Natural killer cell treated with Interleukin-12 subunit alpha and Interleukin-12 subunit beta and Interleukin-15 and Interleukin-18, amount 100 ng/mL, for 72 hours (primary cell): Measurements from ENCODE around the gene SEC62. TPM values are rescaled to one million over a fixed set of nuclear protein-coding genes. Genes with fewer than 3 reads are reported as not detected.

Experiments used
- ATAC-seq, 2 donors: fragments of 150-1000 bp; cut with Tn5 transposase in 1 of 2; sonication (Bioruptor Pico), chemical (Tn5 transposase) in 1 of 2; 2 replicates each; pipeline ENCODE4 v1.10.0; 2021
- DNase-seq: peaks from one replicate; pipeline ENCODE4 v3.0.0; 2022; ENCODE audit warnings: low spot score
- H3K27ac Mint-ChIP-seq, 2 donors: 1 replicate in 1 of 2; 2 replicates in 1 of 2; pipeline ENCODE4 v1.8.0; 2022; ENCODE audit warnings: mixed read lengths in 2 of 2, mild to moderate bottlenecking in 1 of 2, moderate library complexity in 1 of 2
- H3K27me3 Mint-ChIP-seq, 2 donors: 1 replicate in 1 of 2; 2 replicates in 1 of 2; pipeline ENCODE4 v1.8.0; 2022; ENCODE audit warnings: mixed read lengths in 2 of 2
- H3K36me3 Mint-ChIP-seq: one replicate; pipeline ENCODE4 v1.8.0; 2022; ENCODE audit warnings: mixed read lengths
- H3K4me1 Mint-ChIP-seq, 2 donors: 1 replicate in 1 of 2; 2 replicates in 1 of 2; pipeline ENCODE4 v1.8.0; 2022; ENCODE audit warnings: low read depth in 2 of 2, mixed read lengths in 2 of 2, mild to moderate bottlenecking in 1 of 2
- H3K4me3 Mint-ChIP-seq: one replicate; pipeline ENCODE4 v1.8.0; 2022; ENCODE audit warnings: mixed read lengths
- H3K9me3 Mint-ChIP-seq: 2 replicates; pipeline ENCODE4 v1.8.0; 2022; ENCODE audit warnings: mixed read lengths
- total RNA-seq, 2 donors: library from RNA; stranded (reverse); gene quantifications; one replicate each; pipeline ENCODE4 v1.2.3, GENCODE V29; 2022

The SEC62 gene, protein sequence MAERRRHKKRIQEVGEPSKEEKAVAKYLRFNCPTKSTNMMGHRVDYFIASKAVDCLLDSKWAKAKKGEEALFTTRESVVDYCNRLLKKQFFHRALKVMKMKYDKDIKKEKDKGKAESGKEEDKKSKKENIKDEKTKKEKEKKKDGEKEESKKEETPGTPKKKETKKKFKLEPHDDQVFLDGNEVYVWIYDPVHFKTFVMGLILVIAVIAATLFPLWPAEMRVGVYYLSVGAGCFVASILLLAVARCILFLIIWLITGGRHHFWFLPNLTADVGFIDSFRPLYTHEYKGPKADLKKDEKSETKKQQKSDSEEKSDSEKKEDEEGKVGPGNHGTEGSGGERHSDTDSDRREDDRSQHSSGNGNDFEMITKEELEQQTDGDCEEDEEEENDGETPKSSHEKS
- total RNA-seq: 10 to 100 TPM; 51.2 to 68.9 TPM

- peak within 1 kb of the TSS; percentile 90 for H3K4me3 Mint-ChIP-seq
- H3K27me3 Mint-ChIP-seq: peaks cover 16 to 24% of the 10 kb centered on the region in 2 donors
- peaks cover 18 to 29% of the 10 kb centered on the region in 2 donors for H3K4me1 Mint-ChIP-seq
- H3K9me3 Mint-ChIP-seq: no peaks in the 10 kb centered on the region
- ATAC-seq: peak; percentile 94 to 96
- peaks cover 6% of the 10 kb centered on the region for H3K36me3 Mint-ChIP-seq
- peak; percentile 93 for DNase-seq
- H3K27ac Mint-ChIP-seq: peak within 1 kb of the TSS; percentile 81 to 87
Observed at GRCh38 chr3:169966428-169966950, at the start of gene SEC62. TSS of gene SEC62 (plus strand) at chr3:169966807. CDS start at chr3:169966823, 16 bp downstream.

DNA sequence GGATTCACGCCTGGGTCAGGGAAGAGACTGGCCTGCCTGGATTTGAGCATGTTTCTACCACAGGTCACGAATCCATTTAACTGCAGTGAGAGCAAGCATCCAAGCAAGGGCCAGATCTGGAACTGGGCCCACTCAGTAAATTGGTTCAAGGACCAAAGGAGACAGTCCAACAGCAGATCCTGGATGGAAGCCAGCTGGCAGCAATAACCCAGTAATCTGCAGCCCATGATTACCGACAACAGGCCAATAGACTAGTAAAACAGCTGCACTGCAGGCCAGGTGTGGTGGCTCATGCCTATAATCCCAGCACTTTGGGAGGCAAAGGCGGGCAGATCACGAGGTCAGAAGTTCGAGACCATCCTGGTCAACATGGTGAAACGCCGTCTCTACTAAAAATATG, 43.4 kb upstream of the SEC62 start:
- Mint-ChIP-seq H3K36me3 (no peaks in the 10 kb centered on the region), H3K27me3 (peaks cover 15 to 17% of the 10 kb centered on the region in 2 donors), H3K27ac (no peak overlapping the region), H3K4me1 (no peaks in the 10 kb centered on the region), H3K4me3 (no peak overlapping the region), H3K9me3 (no peaks in the 10 kb centered on the region)
- ATAC-seq (no peak), DNase-seq (no peak)

GRCh38 chr3:169923831-169924230, 42.8 kb upstream of the SEC62 start:
- Mint-ChIP-seq H3K4me1 (no peaks in the 10 kb centered on the region), H3K36me3 (no peaks in the 10 kb centered on the region), H3K4me3 (no peak overlapping the region), H3K9me3 (no peaks in the 10 kb centered on the region), H3K27ac (no peak overlapping the region), H3K27me3 (peaks cover 15 to 17% of the 10 kb centered on the region in 2 donors)
- DNase-seq (no peak), ATAC-seq (no peak)

GRCh38 chr3:169929830-169930519, 36.6 kb upstream of the SEC62 start:
- H3K4me3 Mint-ChIP-seq: no peak overlapping the region
- H3K27ac Mint-ChIP-seq: no peak overlapping the region
- H3K9me3 Mint-ChIP-seq: no peaks in the 10 kb centered on the region
- H3K4me1 Mint-ChIP-seq: no peaks in the 10 kb centered on the region
- ATAC-seq: no peak
- no peaks in the 10 kb centered on the region for H3K36me3 Mint-ChIP-seq
- DNase-seq: no peak
- peaks cover 19 to 24% of the 10 kb centered on the region in 2 donors for H3K27me3 Mint-ChIP-seq

- H3K4me3 Mint-ChIP-seq: no peak overlapping the region
- ATAC-seq (no peak), DNase-seq (no peak)
- no peaks in the 10 kb centered on the region for H3K36me3 Mint-ChIP-seq
- H3K9me3 Mint-ChIP-seq: no peaks in the 10 kb centered on the region
- no peak overlapping the region for H3K27ac Mint-ChIP-seq
- H3K27me3 Mint-ChIP-seq: peaks cover 23 to 33% of the 10 kb centered on the region in 2 donors
- no peaks in the 10 kb centered on the region for H3K4me1 Mint-ChIP-seq
Observed at GRCh38 chr3:169930843-169931242, 35.8 kb upstream of the SEC62 start.

- DNase-seq (no peak), ATAC-seq (no peak)
- Mint-ChIP-seq H3K36me3 (no peaks in the 10 kb centered on the region), H3K27me3 (peaks cover 20 to 36% of the 10 kb centered on the region in 2 donors), H3K4me3 (no peak overlapping the region), H3K9me3 (no peaks in the 10 kb centered on the region), H3K27ac (no peak overlapping the region), H3K4me1 (no peaks in the 10 kb centered on the region)
Observed at GRCh38 chr3:169931747-169932520, 34.7 kb upstream of the SEC62 start.

DNA sequence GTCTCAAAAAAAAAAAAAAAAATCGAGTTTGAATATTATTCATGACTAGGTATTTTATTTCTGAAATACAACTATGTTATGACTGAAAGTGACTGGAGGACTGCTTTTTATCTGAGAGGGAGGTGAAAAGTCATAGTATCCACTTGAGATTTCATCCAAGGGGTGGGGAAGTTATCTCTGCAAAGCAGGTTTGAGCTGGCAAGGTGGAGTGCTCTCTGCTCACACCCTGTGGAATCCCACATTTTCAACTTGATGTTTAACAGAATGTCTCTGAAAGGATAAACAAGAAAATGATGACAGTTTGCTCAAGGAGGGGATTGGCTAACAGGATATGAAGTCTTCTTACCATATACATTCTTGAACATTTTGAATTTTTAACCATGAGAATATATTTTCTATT, 27.3 kb upstream of the SEC62 start:
- ATAC-seq (no peak), DNase-seq (no peak)
- H3K27me3 Mint-ChIP-seq: peaks cover 31 to 47% of the 10 kb centered on the region in 2 donors
- H3K36me3 Mint-ChIP-seq: no peaks in the 10 kb centered on the region
- no peaks in the 10 kb centered on the region for H3K9me3 Mint-ChIP-seq
- no peak overlapping the region for H3K4me3 Mint-ChIP-seq
- H3K27ac Mint-ChIP-seq: no peak overlapping the region
- no peaks in the 10 kb centered on the region for H3K4me1 Mint-ChIP-seq

GRCh38 chr3:169939751-169940150, 26.9 kb upstream of the SEC62 start:
- no peaks in the 10 kb centered on the region for H3K4me1 Mint-ChIP-seq
- no peak overlapping the region for H3K4me3 Mint-ChIP-seq
- H3K36me3 Mint-ChIP-seq: no peaks in the 10 kb centered on the region
- ATAC-seq (no peak), DNase-seq (no peak)
- H3K27me3 Mint-ChIP-seq: peaks cover 28 to 43% of the 10 kb centered on the region in 2 donors
- H3K27ac Mint-ChIP-seq: no peak overlapping the region
- no peaks in the 10 kb centered on the region for H3K9me3 Mint-ChIP-seq

- DNase-seq (no peak), ATAC-seq (no peak)
- peaks cover 3 to 8% of the 10 kb centered on the region in 2 donors for H3K4me1 Mint-ChIP-seq
- no peaks in the 10 kb centered on the region for H3K36me3 Mint-ChIP-seq
- H3K27ac Mint-ChIP-seq: no peak overlapping the region
- H3K4me3 Mint-ChIP-seq: no peak overlapping the region
- H3K9me3 Mint-ChIP-seq: no peaks in the 10 kb centered on the region
- peaks cover 23 to 42% of the 10 kb centered on the region in 2 donors for H3K27me3 Mint-ChIP-seq
Observed at GRCh38 chr3:169940470-169941181, 26.0 kb upstream of the SEC62 start.

DNA sequence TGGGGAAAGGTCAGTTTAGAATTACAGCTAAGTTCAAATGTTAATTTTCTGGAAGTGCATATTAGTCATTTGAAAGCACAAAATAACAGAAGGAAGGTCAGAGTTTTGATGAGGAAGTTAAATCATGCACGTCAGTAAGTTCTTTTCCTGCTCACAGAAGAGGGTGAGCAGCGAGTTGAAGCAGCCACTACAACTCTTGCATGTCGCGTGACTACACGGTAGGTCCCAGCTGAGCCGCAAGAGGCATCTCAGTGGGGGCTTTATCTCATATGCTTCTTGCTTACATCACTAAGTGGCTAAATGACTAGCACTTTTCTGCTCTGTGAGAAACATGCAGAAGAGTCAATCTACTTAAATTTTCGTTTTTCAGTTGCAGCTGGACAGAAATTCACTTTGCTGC, 21.3 kb upstream of the SEC62 start:
- H3K9me3 Mint-ChIP-seq: no peaks in the 10 kb centered on the region
- H3K4me3 Mint-ChIP-seq: peak overlapping the region; percentile 26
- H3K36me3 Mint-ChIP-seq: no peaks in the 10 kb centered on the region
- peaks cover 10 to 27% of the 10 kb centered on the region in 2 donors for H3K27me3 Mint-ChIP-seq
- H3K4me1 Mint-ChIP-seq: peaks cover 3 to 9% of the 10 kb centered on the region in 2 donors
- DNase-seq: no peak
- peak; percentile 62 to 82 for ATAC-seq
- H3K27ac Mint-ChIP-seq: peak overlapping the region in 1 of 2 donors; percentile 40

DNA sequence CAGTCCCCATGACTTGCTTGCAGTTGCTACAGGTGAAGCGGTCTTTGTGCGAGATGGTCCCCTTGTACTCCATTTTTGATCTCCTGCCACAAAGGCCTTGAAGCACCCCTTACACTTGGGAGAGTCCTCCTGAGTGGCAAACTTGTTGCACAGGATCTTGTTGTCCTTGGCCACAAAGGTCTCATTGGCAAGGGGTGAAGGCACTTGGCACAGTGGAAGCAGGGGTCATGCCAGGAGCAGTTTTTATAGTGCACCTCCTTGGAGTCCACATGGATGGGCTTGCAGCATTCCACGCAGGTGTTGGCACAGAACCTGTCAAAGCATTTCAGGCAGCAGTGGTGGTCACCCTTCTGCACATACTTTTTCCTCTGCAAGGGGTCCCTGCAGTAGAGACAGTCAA, 20.3 kb upstream of the SEC62 start:
- no peak for ATAC-seq
- peaks cover 10 to 29% of the 10 kb centered on the region in 2 donors for H3K27me3 Mint-ChIP-seq
- DNase-seq: no peak
- no peak overlapping the region for H3K4me3 Mint-ChIP-seq
- peaks cover 3 to 9% of the 10 kb centered on the region in 2 donors for H3K4me1 Mint-ChIP-seq
- H3K27ac Mint-ChIP-seq: no peak overlapping the region
- no peaks in the 10 kb centered on the region for H3K9me3 Mint-ChIP-seq
- no peaks in the 10 kb centered on the region for H3K36me3 Mint-ChIP-seq

DNA sequence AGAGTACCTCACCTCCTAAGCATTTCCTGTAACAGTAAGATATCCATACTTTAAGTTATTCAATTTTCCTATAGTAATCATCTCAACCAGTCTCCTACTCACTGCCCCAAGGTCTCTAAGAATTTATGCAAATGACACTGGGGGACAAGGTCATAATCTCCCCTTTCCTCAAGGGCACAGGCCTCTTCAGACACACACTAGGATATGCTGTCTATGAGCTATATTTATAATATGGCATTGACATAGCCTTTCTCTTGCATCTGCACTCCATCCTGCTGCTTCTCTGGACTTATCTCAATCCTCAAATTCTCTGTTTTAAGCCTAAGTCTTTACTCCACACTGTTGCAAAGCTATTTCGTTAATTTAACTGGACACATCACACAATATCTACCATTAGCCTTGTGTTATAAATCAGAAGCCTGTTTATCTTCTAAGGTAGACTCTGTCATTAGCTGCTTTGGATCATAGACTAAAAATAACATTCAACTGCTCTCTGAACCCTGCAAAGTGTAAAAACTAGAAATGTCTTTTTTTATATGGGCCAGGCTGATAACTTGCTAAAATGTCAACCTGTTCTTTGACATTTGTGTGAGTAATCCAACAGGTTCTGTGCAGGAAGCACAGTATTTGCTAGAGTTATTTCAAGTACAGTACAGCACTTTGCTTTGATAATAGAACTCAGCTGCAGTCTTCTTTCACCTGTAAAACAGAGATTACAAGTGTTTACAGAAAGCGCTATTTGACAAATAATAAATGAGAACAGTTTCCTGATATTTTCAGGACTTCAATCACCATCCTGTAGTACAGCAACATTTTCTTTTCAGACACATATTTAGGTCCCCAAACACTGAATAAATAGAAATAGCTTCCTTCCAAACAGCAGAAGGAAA, 17.8 kb upstream of the SEC62 start:
- peaks cover 3 to 9% of the 10 kb centered on the region in 2 donors for H3K4me1 Mint-ChIP-seq
- peaks cover 9 to 23% of the 10 kb centered on the region in 2 donors for H3K27me3 Mint-ChIP-seq
- no peak for ATAC-seq
- no peaks in the 10 kb centered on the region for H3K36me3 Mint-ChIP-seq
- no peak overlapping the region for H3K4me3 Mint-ChIP-seq
- no peak for DNase-seq
- H3K9me3 Mint-ChIP-seq: no peaks in the 10 kb centered on the region
- no peak overlapping the region for H3K27ac Mint-ChIP-seq
